Mesendoderm (in vitro differentiated cells): ENCODE results near the gene PRKN.

ENCODE experiments used
- DNase-seq: peaks from one replicate; pipeline ENCODE4 v3.0.0; 2013
- H2AK5ac ChIP-seq: 2 replicates; pipeline ENCODE4 v1.6.1; 2013; ENCODE audit warnings: low read length, inconsistent platforms
- H2BK120ac ChIP-seq: 2 replicates; pipeline ENCODE4 v1.6.1; 2013; ENCODE audit warnings: low read depth, mild to moderate bottlenecking, low read length, moderate library complexity, mixed read lengths
- H2BK15ac ChIP-seq: replicated peaks from 2 replicates; pipeline ENCODE4 v1.6.1; 2013; ENCODE audit warnings: low read depth, mild to moderate bottlenecking, moderate library complexity
- H2BK5ac ChIP-seq: 2 replicates; pipeline ENCODE4 v1.6.1; 2013; ENCODE audit warnings: low read length, inconsistent platforms
- H3K18ac ChIP-seq: 2 replicates; pipeline ENCODE4 v1.6.1; 2013; ENCODE audit warnings: mild to moderate bottlenecking, low read length, mixed read lengths
- H3K23ac ChIP-seq: one replicate; pipeline ENCODE4 v1.6.1; 2013; ENCODE audit warnings: low read length
- H3K27ac ChIP-seq: 2 replicates; pipeline ENCODE4 v1.5.1; 2013; ENCODE audit warnings: low read depth, mild to moderate bottlenecking, inconsistent platforms, low read length, moderate library complexity
- H3K27me3 ChIP-seq: 2 replicates; pipeline ENCODE4 v1.6.1; 2013; ENCODE audit warnings: low read length, control low read depth, mild to moderate bottlenecking, inconsistent platforms; ENCODE audit not compliant: insufficient read depth, poor library complexity
- H3K36me3 ChIP-seq: 2 replicates; pipeline ENCODE4 v1.6.1; 2013; ENCODE audit warnings: low read length, inconsistent platforms; ENCODE audit not compliant: control insufficient read depth, insufficient read depth
- H3K4ac ChIP-seq: one replicate; pipeline ENCODE4 v1.6.1; 2013; ENCODE audit warnings: low read depth, mild to moderate bottlenecking, low read length, moderate library complexity
- H3K4me1 ChIP-seq: 2 replicates; pipeline ENCODE4 v1.6.1; 2013; ENCODE audit warnings: low read depth, low read length, inconsistent platforms; ENCODE audit not compliant: control insufficient read depth
- H3K4me2 ChIP-seq: 2 replicates; pipeline ENCODE4 v1.6.1; 2013; ENCODE audit warnings: low read length
- H3K4me3 ChIP-seq: 2 replicates; pipeline ENCODE4 v1.5.1; 2013; ENCODE audit warnings: mild to moderate bottlenecking, low read length
- H3K56ac ChIP-seq: one replicate; pipeline ENCODE4 v1.6.1; 2013; ENCODE audit warnings: low read length
- H3K79me1 ChIP-seq: 2 replicates; pipeline ENCODE4 v1.6.1; 2013; ENCODE audit warnings: low read length, inconsistent platforms
- H3K79me2 ChIP-seq: 2 replicates; pipeline ENCODE4 v1.6.1; 2013; ENCODE audit warnings: mild to moderate bottlenecking, low read length; ENCODE audit not compliant: control insufficient read depth, insufficient read depth
- H3K9ac ChIP-seq: 2 replicates; pipeline ENCODE4 v1.6.1; 2013; ENCODE audit warnings: low read length, inconsistent platforms
- H4K5ac ChIP-seq: one replicate; pipeline ENCODE4 v1.6.1; 2013; ENCODE audit warnings: low read length
- H4K8ac ChIP-seq: one replicate; pipeline ENCODE4 v1.6.1; 2013; ENCODE audit warnings: low read depth, mild to moderate bottlenecking, control low read depth, low read length, moderate library complexity
- WGBS: extraction: QIAGEN DNeasy Blood & Tissue Kit; methylation state at CpG from one replicate; pipeline ENCODE4 v1.1.7; 2013; ENCODE audit warnings: low lambda C conversion rate, missing lambda C conversion rate; ENCODE audit not compliant: insufficient coverage; ENCODE audit errors: extremely low coverage; 5-methylcytosine and 5-hydroxymethylcytosine counted together

PRKN gene

DNA sequence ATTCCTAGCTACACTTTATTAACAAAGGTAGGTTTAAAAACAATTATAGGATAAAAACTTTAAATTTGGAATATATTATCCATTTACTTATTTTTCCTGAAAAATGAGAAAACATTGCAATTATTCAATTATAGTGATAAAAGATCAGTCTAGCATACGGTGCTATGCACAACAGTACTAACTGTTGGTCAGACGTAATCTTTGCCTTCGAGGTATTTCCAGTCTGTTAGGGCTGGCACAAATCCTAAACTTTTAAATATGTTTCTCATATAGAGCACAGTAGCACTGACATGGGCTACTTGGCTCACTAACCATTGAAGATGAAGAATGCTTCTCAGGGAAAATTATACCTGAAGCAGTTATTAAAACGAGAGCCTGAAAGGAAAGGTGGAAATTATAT lies 214.8 kb downstream of the PRKN start:
- Histone ChIP-seq H3K56ac (no peak overlapping the region), H3K4ac (no peak overlapping the region), H2AK5ac (no peak overlapping the region), H3K18ac (no peak overlapping the region), H4K8ac (no peak overlapping the region), H3K4me2 (no peak overlapping the region), H2BK120ac (no peak overlapping the region), H2BK15ac (no peak overlapping the region), H3K4me3 (no peak overlapping the region), H3K36me3 (no peaks in the 10 kb centered on the region), H3K79me2 (no peaks in the 10 kb centered on the region), H3K27me3 (no peaks in the 10 kb centered on the region), H3K4me1 (no peaks in the 10 kb centered on the region), H3K27ac (no peak overlapping the region), H3K9ac (no peak overlapping the region), H2BK5ac (no peak overlapping the region), H3K23ac (no peak overlapping the region), H4K5ac (no peak overlapping the region), H3K79me1 (no peaks in the 10 kb centered on the region)
- WGBS = no CpG with 5 or more reads among the region's 4 CpGs
- no peak for DNase-seq

DNA sequence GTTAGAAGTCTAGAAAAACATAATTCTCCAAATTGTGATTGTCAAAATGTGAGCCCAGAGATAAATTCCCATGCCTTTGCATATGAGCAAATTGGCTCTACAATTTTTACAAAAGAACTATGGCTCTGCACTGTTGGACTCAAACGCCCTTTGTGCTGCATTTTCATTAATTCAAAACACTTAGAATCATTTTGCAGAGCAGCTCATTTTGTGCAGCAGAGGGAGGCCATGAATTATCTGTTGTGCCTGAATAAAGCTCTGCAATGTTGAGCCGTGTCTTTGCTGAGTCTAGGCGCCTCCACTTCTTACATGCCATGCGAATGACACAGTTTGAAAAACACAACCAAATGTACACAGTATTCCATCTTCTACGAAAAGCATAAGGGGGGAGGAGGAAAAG lies 230.2 kb downstream of the PRKN start:
- no CpG with 5 or more reads among the region's 5 CpGs for WGBS
- Histone ChIP-seq H3K79me1 (no peaks in the 10 kb centered on the region), H3K4me3 (no peak overlapping the region), H2BK120ac (no peak overlapping the region), H3K9ac (no peak overlapping the region), H3K4me2 (no peak overlapping the region), H3K18ac (no peak overlapping the region), H3K56ac (no peak overlapping the region), H3K4ac (no peak overlapping the region), H3K27me3 (no peaks in the 10 kb centered on the region), H3K27ac (no peak overlapping the region), H2BK15ac (no peak overlapping the region), H3K79me2 (no peaks in the 10 kb centered on the region), H4K8ac (no peak overlapping the region), H4K5ac (no peak overlapping the region), H3K4me1 (no peaks in the 10 kb centered on the region), H3K23ac (no peak overlapping the region), H2AK5ac (no peak overlapping the region), H2BK5ac (no peak overlapping the region), H3K36me3 (no peaks in the 10 kb centered on the region)
- no peak for DNase-seq

DNA sequence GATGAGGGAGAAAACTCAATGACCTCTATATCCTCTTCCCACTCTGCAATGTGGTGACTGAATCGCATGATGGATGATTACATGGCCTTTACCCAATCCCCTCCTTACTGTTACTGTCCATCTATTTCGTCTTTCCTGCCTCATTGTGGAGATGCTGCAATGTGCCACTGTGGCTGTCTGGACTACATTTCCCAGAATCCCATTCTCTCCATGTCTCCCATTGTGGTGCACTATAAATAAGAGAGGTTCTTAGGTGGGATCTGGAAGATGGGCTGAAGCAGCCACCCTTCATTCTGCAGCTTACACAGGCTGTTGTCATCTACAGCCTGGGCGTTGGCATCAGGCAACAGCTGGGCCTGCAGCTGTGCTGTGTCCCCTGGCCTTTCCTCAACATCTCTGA lies 233.6 kb downstream of the PRKN start:
- Histone ChIP-seq H3K27me3 (no peaks in the 10 kb centered on the region), H3K4ac (no peak overlapping the region), H2BK15ac (no peak overlapping the region), H3K4me1 (no peaks in the 10 kb centered on the region), H4K8ac (no peak overlapping the region), H3K79me1 (no peaks in the 10 kb centered on the region), H3K4me3 (no peak overlapping the region), H3K9ac (no peak overlapping the region), H3K56ac (no peak overlapping the region), H3K27ac (no peak overlapping the region), H3K4me2 (no peak overlapping the region), H2BK5ac (no peak overlapping the region), H2BK120ac (no peak overlapping the region), H3K36me3 (no peaks in the 10 kb centered on the region), H2AK5ac (no peak overlapping the region), H3K79me2 (no peaks in the 10 kb centered on the region), H3K23ac (no peak overlapping the region), H4K5ac (no peak overlapping the region), H3K18ac (no peak overlapping the region)
- no CpG with 5 or more reads among the region's 3 CpGs for WGBS
- peak; percentile 23 for DNase-seq

DNA sequence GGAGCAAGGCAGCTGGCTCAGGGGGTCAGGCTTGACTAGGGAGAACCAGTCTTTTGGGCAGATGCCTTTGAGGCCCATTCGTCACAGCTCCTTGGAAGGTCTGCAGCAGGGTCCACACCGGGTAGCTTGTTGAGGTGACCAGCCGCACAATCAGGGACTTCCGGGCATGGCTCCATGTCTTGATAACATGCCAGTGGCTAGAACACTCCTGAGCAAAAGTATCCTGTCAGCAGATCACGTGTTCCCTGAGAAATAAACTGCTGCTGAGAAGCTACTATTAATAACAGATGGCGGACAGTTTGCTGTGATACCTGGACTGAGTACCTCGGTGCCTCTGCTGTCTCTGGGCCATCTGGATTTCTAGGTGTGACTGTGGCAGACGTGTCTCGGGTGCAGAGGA lies 235.9 kb downstream of the PRKN start:
- no peak overlapping the region for H3K4me2 ChIP-seq
- H4K5ac ChIP-seq = no peak overlapping the region
- no peak overlapping the region for H2BK120ac ChIP-seq
- H3K9ac ChIP-seq = no peak overlapping the region
- H3K56ac ChIP-seq = no peak overlapping the region
- WGBS = no CpG with 5 or more reads among the region's 9 CpGs
- H3K36me3 ChIP-seq = no peaks in the 10 kb centered on the region
- no peak overlapping the region for H2BK5ac ChIP-seq
- no peak overlapping the region for H3K27ac ChIP-seq
- no peak overlapping the region for H2BK15ac ChIP-seq
- H2AK5ac ChIP-seq = no peak overlapping the region
- no peak overlapping the region for H3K4ac ChIP-seq
- H3K23ac ChIP-seq = no peak overlapping the region
- no peak overlapping the region for H4K8ac ChIP-seq
- H3K18ac ChIP-seq = no peak overlapping the region
- no peaks in the 10 kb centered on the region for H3K27me3 ChIP-seq
- no peak overlapping the region for H3K4me3 ChIP-seq
- H3K4me1 ChIP-seq = no peaks in the 10 kb centered on the region
- no peaks in the 10 kb centered on the region for H3K79me1 ChIP-seq
- no peaks in the 10 kb centered on the region for H3K79me2 ChIP-seq
- no peak for DNase-seq

DNA sequence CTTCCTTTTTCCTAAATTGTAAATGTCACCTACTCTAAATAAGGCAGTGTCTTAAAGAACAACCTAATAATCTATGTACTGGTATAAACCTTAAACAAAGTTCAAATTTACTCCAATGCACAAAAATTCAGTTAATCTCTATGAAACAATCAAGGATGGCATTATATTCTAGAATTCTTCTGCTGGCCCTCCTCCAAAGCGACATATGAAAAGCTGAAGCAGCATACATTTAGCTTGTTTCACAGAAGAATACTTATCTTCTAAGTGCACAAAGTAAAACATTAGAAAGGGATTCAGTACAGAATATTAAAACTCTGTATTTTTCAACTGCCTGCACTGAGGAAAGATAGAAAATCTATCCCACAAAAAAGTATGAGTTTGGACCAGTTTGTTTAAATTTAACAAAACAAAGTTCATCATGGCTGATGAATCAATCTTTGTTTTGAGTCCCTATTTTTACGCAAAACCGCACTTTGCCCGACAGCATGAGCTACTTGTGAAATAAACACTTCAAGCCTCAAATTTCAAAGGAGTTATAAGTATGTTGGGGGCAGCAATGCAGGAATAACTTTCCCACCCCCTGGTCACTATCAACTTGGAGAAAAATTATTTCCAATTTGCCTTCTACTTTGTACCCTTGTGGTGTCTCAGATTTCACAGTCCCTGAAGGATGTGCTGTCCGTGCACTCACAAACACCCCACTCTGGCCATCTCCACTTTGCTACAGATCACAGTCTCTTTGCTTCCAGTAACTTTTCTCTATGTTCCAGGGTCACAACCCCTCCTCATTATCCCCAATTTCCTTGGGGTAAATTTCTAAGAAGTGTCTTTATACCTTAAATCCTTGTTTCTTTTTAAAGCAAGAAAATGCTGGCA lies 238.2 kb downstream of the PRKN start:
- Histone ChIP-seq H3K27ac (no peak overlapping the region), H2BK15ac (no peak overlapping the region), H3K4me2 (no peak overlapping the region), H3K4ac (no peak overlapping the region), H4K8ac (no peak overlapping the region), H3K56ac (no peak overlapping the region), H2BK120ac (no peak overlapping the region), H3K4me3 (no peak overlapping the region), H2AK5ac (no peak overlapping the region), H4K5ac (no peak overlapping the region), H3K4me1 (no peaks in the 10 kb centered on the region), H3K79me2 (no peaks in the 10 kb centered on the region), H3K36me3 (no peaks in the 10 kb centered on the region), H3K27me3 (no peaks in the 10 kb centered on the region), H2BK5ac (no peak overlapping the region), H3K23ac (no peak overlapping the region), H3K79me1 (no peaks in the 10 kb centered on the region), H3K18ac (no peak overlapping the region), H3K9ac (no peak overlapping the region)
- WGBS = no CpG with 5 or more reads among the region's 5 CpGs
- DNase-seq = no peak

DNA sequence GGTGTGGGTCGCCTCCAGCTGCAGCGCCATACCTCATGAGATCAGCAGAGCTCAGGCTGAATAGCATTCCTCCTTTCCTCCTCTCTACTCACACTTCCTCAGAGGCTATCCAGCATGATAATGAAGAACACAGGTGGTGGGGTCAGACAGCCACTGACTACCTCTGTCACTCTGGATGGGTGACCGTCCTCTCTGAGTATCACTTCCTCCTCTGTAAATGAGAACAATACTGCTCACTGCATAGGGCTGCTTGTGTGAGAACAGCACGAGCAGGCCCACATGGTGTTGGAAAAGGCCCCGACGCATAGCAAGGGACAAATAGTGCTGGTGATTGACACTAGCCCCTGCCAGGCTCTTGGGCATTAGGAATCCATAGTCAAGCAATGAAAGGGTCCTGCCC lies 239.1 kb downstream of the PRKN start:
- H2BK5ac ChIP-seq = no peak overlapping the region
- no peak overlapping the region for H4K8ac ChIP-seq
- no peak overlapping the region for H3K4me2 ChIP-seq
- no peaks in the 10 kb centered on the region for H3K4me1 ChIP-seq
- no peaks in the 10 kb centered on the region for H3K79me1 ChIP-seq
- H3K27me3 ChIP-seq = no peaks in the 10 kb centered on the region
- no peak overlapping the region for H3K18ac ChIP-seq
- no peak overlapping the region for H3K23ac ChIP-seq
- no peak overlapping the region for H3K27ac ChIP-seq
- no peak overlapping the region for H2BK15ac ChIP-seq
- H3K4me3 ChIP-seq = no peak overlapping the region
- no peak overlapping the region for H4K5ac ChIP-seq
- H2BK120ac ChIP-seq = no peak overlapping the region
- no peak for DNase-seq
- no peak overlapping the region for H3K56ac ChIP-seq
- H3K9ac ChIP-seq = no peak overlapping the region
- H3K4ac ChIP-seq = no peak overlapping the region
- H3K79me2 ChIP-seq = no peaks in the 10 kb centered on the region
- H2AK5ac ChIP-seq = no peak overlapping the region
- H3K36me3 ChIP-seq = no peaks in the 10 kb centered on the region
- no CpG with 5 or more reads among the region's 6 CpGs for WGBS
